SU-DHL-6 (cell line): ENCODE results near the gene ZFP64.
"Not testable (repeated sequence)": the region's sequence is repeated elsewhere in the genome, so short reads cannot be mapped to it uniquely, and the experiment has no call there.

Experiments
- EZH2phosphoT487 ChIP-seq: fragments of 200-600 bp; sonication (generic), shearing (Covaris generic); conservative IDR thresholded peaks from 2 replicates; pipeline ENCODE4 v1.6.1; 2018; ENCODE audit warnings: mild to moderate bottlenecking, antibody characterized with exemption, low read length, moderate library complexity, mixed read lengths
- TF ChIP-seq, protein P1 (sequence below): fragments of 200-600 bp; sonication (generic); IDR thresholded peaks from one replicate; pipeline ENCODE4 v1.5.1; 2017; ENCODE audit warnings: antibody characterized with exemption, mild to moderate bottlenecking, low read length, moderate library complexity; ENCODE audit not compliant: insufficient read depth, poor library complexity, severe bottlenecking

DNA sequence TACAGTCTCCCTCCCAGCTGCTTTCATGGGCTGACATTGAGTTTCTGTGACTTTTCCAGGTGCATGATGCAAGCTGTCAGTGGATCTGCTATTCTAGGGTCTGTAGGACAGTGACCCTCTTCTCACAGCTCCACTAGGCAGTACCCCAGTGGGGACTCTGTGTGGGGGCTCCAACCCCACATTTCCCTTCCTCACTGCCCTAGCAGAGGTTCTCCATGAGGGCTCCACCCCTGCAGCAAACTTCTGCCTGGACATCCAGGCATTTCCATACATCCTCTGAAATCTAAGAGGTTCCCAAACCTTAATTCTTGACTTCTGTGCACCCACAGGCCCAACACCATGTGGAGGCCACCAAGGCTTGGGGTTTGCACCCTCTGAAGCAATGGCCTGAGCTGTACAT is 29.3 kb upstream of the ZFP64 start:
- TF ChIP-seq, protein P1, sequence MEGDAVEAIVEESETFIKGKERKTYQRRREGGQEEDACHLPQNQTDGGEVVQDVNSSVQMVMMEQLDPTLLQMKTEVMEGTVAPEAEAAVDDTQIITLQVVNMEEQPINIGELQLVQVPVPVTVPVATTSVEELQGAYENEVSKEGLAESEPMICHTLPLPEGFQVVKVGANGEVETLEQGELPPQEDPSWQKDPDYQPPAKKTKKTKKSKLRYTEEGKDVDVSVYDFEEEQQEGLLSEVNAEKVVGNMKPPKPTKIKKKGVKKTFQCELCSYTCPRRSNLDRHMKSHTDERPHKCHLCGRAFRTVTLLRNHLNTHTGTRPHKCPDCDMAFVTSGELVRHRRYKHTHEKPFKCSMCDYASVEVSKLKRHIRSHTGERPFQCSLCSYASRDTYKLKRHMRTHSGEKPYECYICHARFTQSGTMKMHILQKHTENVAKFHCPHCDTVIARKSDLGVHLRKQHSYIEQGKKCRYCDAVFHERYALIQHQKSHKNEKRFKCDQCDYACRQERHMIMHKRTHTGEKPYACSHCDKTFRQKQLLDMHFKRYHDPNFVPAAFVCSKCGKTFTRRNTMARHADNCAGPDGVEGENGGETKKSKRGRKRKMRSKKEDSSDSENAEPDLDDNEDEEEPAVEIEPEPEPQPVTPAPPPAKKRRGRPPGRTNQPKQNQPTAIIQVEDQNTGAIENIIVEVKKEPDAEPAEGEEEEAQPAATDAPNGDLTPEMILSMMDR = not testable (repeated sequence)
- TF ChIP-seq EZH2phosphoT487 = not testable (repeated sequence)
